Mucosa of rectum (tissue), 2 donors: ENCODE results near the gene PNPLA4.

Experiments used
- H3K27ac ChIP-seq, 2 donors: one replicate each; pipeline ENCODE4 v1.7.0; 2013; ENCODE audit warnings: inconsistent platforms in 2 of 2, low read depth in 2 of 2, low read length in 2 of 2
- H3K27me3 ChIP-seq, 2 donors: one replicate each; pipeline ENCODE4 v1.7.0; 2013; ENCODE audit warnings: low read length in 2 of 2; ENCODE audit not compliant: control insufficient read depth in 2 of 2, insufficient read depth in 2 of 2
- H3K36me3 ChIP-seq, 2 donors: one replicate each; pipeline ENCODE4 v1.7.0; 2013; ENCODE audit warnings: low read length in 2 of 2; ENCODE audit not compliant: control insufficient read depth in 2 of 2, insufficient read depth in 2 of 2
- H3K4me1 ChIP-seq, 2 donors: one replicate each; pipeline ENCODE4 v1.7.0; 2013; ENCODE audit warnings: low read length in 2 of 2, mild to moderate bottlenecking in 1 of 2; ENCODE audit not compliant: control insufficient read depth in 2 of 2, insufficient read depth in 2 of 2
- H3K4me3 ChIP-seq, 2 donors: one replicate each; pipeline ENCODE4 v1.7.0; 2013; ENCODE audit warnings: low read length in 2 of 2
- H3K9ac ChIP-seq, 2 donors: one replicate each; pipeline ENCODE4 v1.7.0; 2013; ENCODE audit warnings: low read length in 2 of 2, low read depth in 1 of 2, mild to moderate bottlenecking in 1 of 2
- H3K9me3 ChIP-seq, 2 donors: one replicate each; pipeline ENCODE4 v1.7.0; 2013; ENCODE audit warnings: low read length in 2 of 2; ENCODE audit not compliant: control insufficient read depth in 2 of 2
- donor health status: healthy.
- donor health status: Normal muscosa, but diverticular disease.

Gene PNPLA4

GRCh38 chrX:7941390-7942042, 14.3 kb upstream of the PNPLA4 start:
- Histone ChIP-seq H3K9ac (no peak overlapping the region), H3K27me3 (no peaks in the 10 kb centered on the region), H3K9me3 (no peaks in the 10 kb centered on the region), H3K36me3 (no peaks in the 10 kb centered on the region), H3K4me1 (no peaks in the 10 kb centered on the region), H3K4me3 (no peak overlapping the region), H3K27ac (no peak overlapping the region)

- no peak overlapping the region for H3K4me3 ChIP-seq
- no peaks in the 10 kb centered on the region for H3K36me3 ChIP-seq
- H3K27ac ChIP-seq, result no peak overlapping the region
- H3K9me3 ChIP-seq, result no peaks in the 10 kb centered on the region
- H3K9ac ChIP-seq, result no peak overlapping the region
- no peaks in the 10 kb centered on the region for H3K4me1 ChIP-seq
- no peaks in the 10 kb centered on the region for H3K27me3 ChIP-seq
Observed at GRCh38 chrX:7934026-7934425, 6.8 kb upstream of the PNPLA4 start.

- peaks cover 4 to 6% of the 10 kb centered on the region in 2 donors for H3K4me1 ChIP-seq
- H3K9ac ChIP-seq, result peak overlapping the region; percentile 72 to 82
- peak overlapping the region; percentile 76 to 96 for H3K4me3 ChIP-seq
- no peaks in the 10 kb centered on the region for H3K27me3 ChIP-seq
- H3K27ac ChIP-seq, result peak overlapping the region; percentile 78 to 85
- no peaks in the 10 kb centered on the region for H3K9me3 ChIP-seq
- H3K36me3 ChIP-seq, result peaks cover 0 to 10% of the 10 kb centered on the region in 2 donors
Observed at GRCh38 chrX:7926914-7927258, 327 bp downstream of the PNPLA4 start.

- Histone ChIP-seq H3K9me3 (no peaks in the 10 kb centered on the region), H3K36me3 (peaks cover under 1 to 11% of the 10 kb centered on the region in 2 donors), H3K4me3 (peak overlapping the region; percentile 76 to 96), H3K27ac (peak overlapping the region; percentile 78 to 85), H3K4me1 (peaks cover 4 to 6% of the 10 kb centered on the region in 2 donors), H3K27me3 (no peaks in the 10 kb centered on the region), H3K9ac (peak overlapping the region; percentile 72 to 82)
Observed at GRCh38 chrX:7926501-7926900, 712 bp downstream of the PNPLA4 start.

GRCh38 chrX:7925867-7926472, 1.2 kb downstream of the PNPLA4 start:
- no peaks in the 10 kb centered on the region for H3K27me3 ChIP-seq
- H3K4me3 ChIP-seq, result no peak overlapping the region
- H3K36me3 ChIP-seq, result peaks cover 4 to 15% of the 10 kb centered on the region in 2 donors
- H3K4me1 ChIP-seq, result peaks cover 4 to 6% of the 10 kb centered on the region in 2 donors
- H3K9me3 ChIP-seq, result no peaks in the 10 kb centered on the region
- no peak overlapping the region for H3K9ac ChIP-seq
- H3K27ac ChIP-seq, result no peak overlapping the region

GRCh38 chrX:7921750-7922149, 5.5 kb downstream of the PNPLA4 start:
- no peaks in the 10 kb centered on the region for H3K9me3 ChIP-seq
- H3K36me3 ChIP-seq, result peaks cover 11 to 30% of the 10 kb centered on the region in 2 donors
- H3K4me3 ChIP-seq, result no peak overlapping the region
- H3K27me3 ChIP-seq, result no peaks in the 10 kb centered on the region
- H3K9ac ChIP-seq, result no peak overlapping the region
- no peak overlapping the region for H3K27ac ChIP-seq
- H3K4me1 ChIP-seq, result peaks cover 3 to 6% of the 10 kb centered on the region in 2 donors

- Histone ChIP-seq H3K27me3 (no peaks in the 10 kb centered on the region), H3K9me3 (no peaks in the 10 kb centered on the region), H3K9ac (no peak overlapping the region), H3K36me3 (peaks cover 12% of the 10 kb centered on the region in 2 donors), H3K27ac (no peak overlapping the region), H3K4me3 (no peak overlapping the region), H3K4me1 (no peaks in the 10 kb centered on the region)
Observed at GRCh38 chrX:7908821-7909220, 18.4 kb downstream of the PNPLA4 start.

GRCh38 chrX:7904562-7904961, 22.7 kb downstream of the PNPLA4 start:
- Histone ChIP-seq H3K4me3 (no peak overlapping the region), H3K36me3 (peaks cover 11 to 13% of the 10 kb centered on the region in 2 donors), H3K9me3 (no peaks in the 10 kb centered on the region), H3K4me1 (no peaks in the 10 kb centered on the region), H3K9ac (no peak overlapping the region), H3K27ac (no peak overlapping the region), H3K27me3 (no peaks in the 10 kb centered on the region)

- no peak overlapping the region for H3K27ac ChIP-seq
- no peaks in the 10 kb centered on the region for H3K27me3 ChIP-seq
- H3K4me3 ChIP-seq, result no peak overlapping the region
- no peaks in the 10 kb centered on the region for H3K9me3 ChIP-seq
- no peak overlapping the region for H3K9ac ChIP-seq
- H3K36me3 ChIP-seq, result peaks cover 0 to 3% of the 10 kb centered on the region in 2 donors
- H3K4me1 ChIP-seq, result no peaks in the 10 kb centered on the region
Observed at GRCh38 chrX:7891928-7892327, 35.3 kb downstream of the PNPLA4 start.

- H3K4me3 ChIP-seq, result no peak overlapping the region
- H3K4me1 ChIP-seq, result no peaks in the 10 kb centered on the region
- no peaks in the 10 kb centered on the region for H3K36me3 ChIP-seq
- no peak overlapping the region for H3K27ac ChIP-seq
- H3K27me3 ChIP-seq, result no peaks in the 10 kb centered on the region
- no peaks in the 10 kb centered on the region for H3K9me3 ChIP-seq
- no peak overlapping the region for H3K9ac ChIP-seq
Observed at GRCh38 chrX:7889680-7890079, 37.5 kb downstream of the PNPLA4 start.
